BE2C (cell line): ENCODE results near the gene LRCH2.

Experiments used
- DNase-seq: peaks from one replicate; pipeline ENCODE4 v3.0.0-alpha.2; 2020
- H3K27me3 ChIP-seq: fragments of 250-450 bp; sonication (Bioruptor Pico); 2 replicates; pipeline ENCODE4 v1.5.1; 2020; ENCODE audit warnings: mild to moderate bottlenecking
- H3K36me3 ChIP-seq: fragments of 250-450 bp; sonication (Bioruptor Pico); 2 replicates; pipeline ENCODE4 v1.5.1; 2020; ENCODE audit warnings: mild to moderate bottlenecking
- H3K4me1 ChIP-seq: fragments of 250-450 bp; sonication (Bioruptor Pico); 2 replicates; pipeline ENCODE4 v1.5.1; 2020
- H3K4me3 ChIP-seq: 2 replicates; pipeline ENCODE4 v1.5.1; 2011; ENCODE audit warnings: low read depth, low read length
- H3K9me3 ChIP-seq: fragments of 250-450 bp; sonication (Bioruptor Pico); 2 replicates; pipeline ENCODE4 v1.5.1; 2020
- TF ChIP-seq, protein P1 (sequence below): IDR thresholded peaks from 2 replicates; pipeline ENCODE4 v1.5.1; 2012; ENCODE audit warnings: mild to moderate bottlenecking, low read depth, low read length

The LRCH2 gene

DNA sequence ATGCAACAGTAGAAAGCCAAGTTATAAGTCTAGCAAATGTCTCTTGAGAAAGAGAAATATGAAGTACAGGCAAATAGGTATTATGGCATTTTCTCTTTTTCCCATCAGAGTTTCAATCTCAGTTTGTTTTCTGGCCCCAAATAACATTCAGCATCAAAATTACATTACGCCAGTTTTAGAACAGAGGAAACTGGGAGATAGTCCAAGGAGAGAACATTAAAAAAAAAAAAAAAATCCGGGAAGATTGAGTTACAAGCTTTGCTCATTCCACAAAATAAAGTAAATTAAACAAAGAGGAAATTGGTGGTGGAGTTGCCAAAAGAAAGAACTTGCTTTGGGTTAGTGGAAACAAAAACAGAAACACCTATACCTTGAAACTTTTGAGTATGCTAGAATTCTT, 166.1 kb downstream of the LRCH2 start:
- no peaks in the 10 kb centered on the region for H3K4me1 ChIP-seq
- no peaks in the 10 kb centered on the region for H3K36me3 ChIP-seq
- DNase-seq, result no peak
- TF ChIP-seq, protein P1, sequence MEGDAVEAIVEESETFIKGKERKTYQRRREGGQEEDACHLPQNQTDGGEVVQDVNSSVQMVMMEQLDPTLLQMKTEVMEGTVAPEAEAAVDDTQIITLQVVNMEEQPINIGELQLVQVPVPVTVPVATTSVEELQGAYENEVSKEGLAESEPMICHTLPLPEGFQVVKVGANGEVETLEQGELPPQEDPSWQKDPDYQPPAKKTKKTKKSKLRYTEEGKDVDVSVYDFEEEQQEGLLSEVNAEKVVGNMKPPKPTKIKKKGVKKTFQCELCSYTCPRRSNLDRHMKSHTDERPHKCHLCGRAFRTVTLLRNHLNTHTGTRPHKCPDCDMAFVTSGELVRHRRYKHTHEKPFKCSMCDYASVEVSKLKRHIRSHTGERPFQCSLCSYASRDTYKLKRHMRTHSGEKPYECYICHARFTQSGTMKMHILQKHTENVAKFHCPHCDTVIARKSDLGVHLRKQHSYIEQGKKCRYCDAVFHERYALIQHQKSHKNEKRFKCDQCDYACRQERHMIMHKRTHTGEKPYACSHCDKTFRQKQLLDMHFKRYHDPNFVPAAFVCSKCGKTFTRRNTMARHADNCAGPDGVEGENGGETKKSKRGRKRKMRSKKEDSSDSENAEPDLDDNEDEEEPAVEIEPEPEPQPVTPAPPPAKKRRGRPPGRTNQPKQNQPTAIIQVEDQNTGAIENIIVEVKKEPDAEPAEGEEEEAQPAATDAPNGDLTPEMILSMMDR, result no peak
- H3K27me3 ChIP-seq, result no peaks in the 10 kb centered on the region
- no peak overlapping the region for H3K4me3 ChIP-seq
- H3K9me3 ChIP-seq, result no peaks in the 10 kb centered on the region

DNA sequence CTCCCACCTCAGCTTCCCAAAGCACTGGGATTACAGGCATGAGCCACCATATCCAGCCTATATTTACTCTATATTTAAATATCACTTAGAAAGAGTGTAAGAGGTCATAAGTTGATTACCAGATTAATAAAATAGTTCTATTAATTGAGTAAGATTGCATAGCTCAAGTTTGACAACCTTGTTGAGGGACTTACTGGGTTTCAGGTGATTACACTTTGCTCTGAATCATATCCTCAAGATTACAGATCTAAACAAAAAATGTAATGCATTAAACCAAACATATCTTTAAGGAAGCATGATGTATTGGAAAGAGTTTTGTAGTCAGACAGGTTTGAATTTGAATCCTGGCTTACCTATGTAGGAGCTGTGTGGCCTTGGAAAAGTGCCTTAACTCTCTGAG, 168.6 kb downstream of the LRCH2 start:
- H3K4me1 ChIP-seq, result no peaks in the 10 kb centered on the region
- TF ChIP-seq, protein P1, result no peak
- no peaks in the 10 kb centered on the region for H3K27me3 ChIP-seq
- H3K4me3 ChIP-seq, result no peak overlapping the region
- no peaks in the 10 kb centered on the region for H3K36me3 ChIP-seq
- H3K9me3 ChIP-seq, result no peaks in the 10 kb centered on the region
- DNase-seq, result no peak
